ENCODE data around the gene CFAP58.
A peak's percentile ranks its signal among the peaks of the same experiment; 100 is the strongest.

Gene CFAP58

DNA sequence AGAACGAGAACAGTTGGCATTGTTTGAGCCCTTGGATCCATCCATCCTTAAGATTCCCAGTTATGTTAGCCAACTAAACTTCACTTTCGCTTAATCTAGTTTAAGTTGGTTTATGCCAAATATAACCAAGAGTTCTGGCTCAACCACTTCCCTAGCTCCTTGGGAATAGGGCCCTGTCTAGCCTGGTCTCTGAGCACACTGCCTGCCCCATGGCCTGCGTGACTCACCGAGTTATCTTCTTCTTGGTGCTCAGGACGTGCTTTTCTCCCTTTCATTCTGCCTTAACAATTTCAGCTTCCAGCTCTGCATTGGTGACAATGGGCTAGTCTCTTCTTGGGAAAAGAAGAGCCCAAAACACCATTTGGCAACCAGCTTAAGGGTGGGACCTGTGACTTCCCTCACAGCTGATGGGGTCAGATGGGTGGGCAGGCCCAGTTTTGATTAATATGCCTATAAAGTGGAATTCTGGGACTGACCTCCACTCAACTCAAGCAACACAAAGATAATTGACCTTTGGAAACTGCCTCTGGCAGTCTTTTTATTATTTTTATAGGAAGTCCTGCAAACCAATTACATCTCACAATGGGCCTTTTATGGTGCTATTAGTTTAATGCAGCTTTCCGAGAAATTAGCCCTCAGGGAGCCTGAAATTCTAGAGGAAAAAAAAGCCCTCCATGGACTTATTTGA lies 126.4 kb downstream of the CFAP58 start:
- DNase-seq (ENCODE audit: low spot score) (no peak), FAIRE-seq (no peak)

DNA sequence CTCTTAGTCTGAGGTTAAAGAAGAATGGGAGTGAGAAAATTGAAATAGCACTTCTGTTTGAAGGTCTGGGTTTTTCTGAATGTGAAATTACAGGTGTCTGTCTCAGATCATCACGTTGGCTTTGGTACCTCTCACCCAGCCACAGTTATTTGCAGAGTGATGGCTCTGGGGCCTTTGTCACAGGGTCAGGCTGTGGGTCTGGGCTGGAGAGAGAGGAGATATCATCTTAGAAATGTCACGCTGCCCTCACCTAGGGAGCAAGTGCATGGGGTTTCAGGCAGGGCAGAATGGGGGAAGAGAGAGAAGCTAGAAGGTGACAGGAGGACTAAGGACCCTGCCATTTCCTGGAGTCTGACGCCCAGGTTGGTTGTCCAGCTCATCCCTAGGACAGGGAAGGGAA lies 127.2 kb downstream of the CFAP58 start:
- FAIRE-seq (no peak), DNase-seq (ENCODE audit: low spot score) (no peak)

DNA sequence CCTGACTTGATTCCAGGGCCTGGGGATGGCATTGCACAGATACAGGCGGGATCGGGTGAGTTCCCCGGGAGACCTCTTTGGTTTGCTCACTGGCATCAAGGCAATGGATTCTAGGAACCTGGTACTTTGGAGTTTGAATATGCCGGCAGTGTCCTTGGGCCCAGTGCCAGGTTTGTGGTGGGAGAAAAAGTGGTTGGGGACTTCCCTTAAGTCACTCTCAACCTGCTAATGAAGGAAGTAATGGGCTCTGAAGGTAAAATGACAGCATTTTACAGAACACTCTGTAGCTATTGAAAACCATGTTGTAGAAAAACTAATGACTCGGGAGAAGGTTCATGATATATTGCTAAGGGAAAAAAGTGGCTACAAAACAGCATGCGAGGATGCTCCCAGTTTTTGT lies 129.9 kb downstream of the CFAP58 start:
- no peak for FAIRE-seq

DNA sequence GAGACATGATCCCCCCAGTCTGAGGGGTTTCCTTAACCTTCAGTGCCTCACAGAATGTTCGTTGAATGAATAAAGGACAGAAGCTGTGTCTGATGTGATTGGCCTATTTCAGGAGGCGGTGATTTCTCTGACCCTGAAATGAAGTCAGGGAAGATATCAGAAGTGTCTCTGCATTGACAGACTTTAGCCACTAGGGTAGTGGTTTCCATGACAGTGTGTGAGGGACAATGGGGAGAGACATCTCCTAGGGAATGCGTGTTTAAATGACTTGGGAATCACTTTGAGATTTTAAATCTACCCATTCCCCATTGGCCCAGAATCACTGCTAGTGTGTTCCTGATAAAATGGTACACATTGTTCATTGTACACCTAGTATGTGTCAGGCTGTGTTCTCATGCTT lies 132.0 kb downstream of the CFAP58 start:
- FAIRE-seq = no peak
- DNase-seq (ENCODE audit: low spot score) = no peak

More for the DNA sequence above, 129.9 kb downstream of the CFAP58 start:
- no peak for DNase-seq (ENCODE audit: low spot score)

- FAIRE-seq (no peak), DNase-seq (ENCODE audit: low spot score) (no peak)
These were observed 133.2 kb downstream of the CFAP58 start for GRCh38 chr10:104486803-104487202.

- DNase-seq (ENCODE audit: low spot score) (peak; percentile 35), FAIRE-seq (no peak)
These were observed 134.3 kb downstream of the CFAP58 start for GRCh38 chr10:104487794-104488438.

DNA sequence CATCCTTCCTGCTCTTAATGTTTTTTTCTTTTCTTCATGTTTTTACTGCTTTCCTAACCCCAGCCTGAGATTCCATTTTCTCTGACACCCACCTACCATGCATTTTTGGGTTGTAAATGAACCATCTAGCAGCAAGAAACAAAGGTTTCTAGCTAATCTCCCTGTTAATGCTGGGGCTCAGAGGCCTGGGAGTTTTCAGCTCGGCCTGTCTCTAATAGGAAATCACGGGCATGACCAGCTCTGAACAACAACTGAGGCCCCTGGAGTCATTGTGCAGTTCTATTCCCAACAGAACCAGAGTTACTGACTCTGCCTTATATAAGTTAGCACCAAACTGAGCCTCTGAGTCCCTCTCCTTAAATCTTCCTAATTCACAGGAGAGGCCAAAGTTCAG lies 134.8 kb downstream of the CFAP58 start:
- no peak for DNase-seq (ENCODE audit: low spot score)
- no peak for FAIRE-seq

- no peak for FAIRE-seq
- no peak for DNase-seq (ENCODE audit: low spot score)
These were observed 138.8 kb downstream of the CFAP58 start for GRCh38 chr10:104492329-104492940.

DNA sequence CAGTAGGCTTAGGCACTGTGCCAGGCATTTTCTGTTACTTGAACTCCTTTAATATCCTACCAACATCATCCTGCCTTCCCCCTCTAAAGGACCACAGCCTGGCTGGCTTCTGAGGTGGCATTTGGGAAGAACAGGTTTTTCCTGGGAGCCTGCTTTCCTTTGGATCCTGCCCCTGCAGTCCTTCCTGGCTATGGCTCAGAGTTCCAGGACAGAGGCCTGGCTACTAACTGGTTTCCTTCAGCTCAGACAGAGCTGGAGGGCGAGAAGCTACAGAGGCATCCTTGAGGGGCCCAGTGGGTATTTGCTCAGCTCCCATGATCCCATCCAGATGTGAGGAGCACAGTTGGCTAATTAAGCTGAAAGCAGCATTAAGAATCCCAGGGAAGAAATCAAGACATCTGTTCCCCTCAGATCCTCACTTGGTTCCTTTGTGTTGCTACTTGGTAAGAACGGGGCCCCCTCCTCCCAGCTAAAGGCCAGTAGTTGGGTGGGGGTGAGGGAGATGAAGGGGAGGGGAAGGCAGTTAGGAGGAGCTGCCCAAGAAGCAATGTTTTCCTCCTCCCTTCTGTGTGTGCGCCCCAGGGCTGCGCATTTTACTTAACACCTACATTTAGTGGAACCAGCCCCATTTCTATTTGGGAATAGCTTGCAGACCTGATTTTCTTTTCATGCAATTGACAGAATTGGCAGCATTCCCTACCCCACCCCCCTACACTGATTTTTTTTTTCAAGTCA lies 144.9 kb downstream of the CFAP58 start:
- DNase-seq (ENCODE audit: low spot score) (no peak), FAIRE-seq (no peak)

DNA sequence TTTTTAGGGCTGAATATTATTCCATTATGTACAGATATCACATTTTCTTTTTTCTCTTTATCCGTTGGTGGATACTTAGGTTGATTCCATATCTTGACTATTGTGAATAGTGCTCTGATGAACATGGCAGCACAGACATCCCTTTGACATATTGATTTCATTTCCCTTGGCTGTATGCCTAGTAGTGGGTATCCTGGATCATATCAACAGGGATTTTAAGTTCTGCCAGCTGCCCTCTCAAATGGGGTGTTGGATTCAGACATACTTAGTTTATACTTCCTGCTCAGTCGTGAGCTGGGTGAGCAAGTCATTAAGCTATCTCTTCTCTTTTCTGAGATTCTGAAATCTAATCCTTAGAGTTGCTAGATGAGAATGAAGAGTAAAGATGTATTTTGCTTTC lies 147.8 kb downstream of the CFAP58 start:
- DNase-seq (ENCODE audit: low spot score) (no peak), FAIRE-seq (no peak)

- no peak for FAIRE-seq
These were observed 148.4 kb downstream of the CFAP58 start for GRCh38 chr10:104501864-104502579.

GRCh38 chr10:104502907-104503306 lies 149.3 kb downstream of the CFAP58 start:
- FAIRE-seq (no peak), DNase-seq (ENCODE audit: low spot score) (no peak)

More at GRCh38 chr10:104501864-104502579, 148.4 kb downstream of the CFAP58 start:
- no peak for DNase-seq (ENCODE audit: low spot score)
